IPS DF 6.9 (cell line): Measurements from ENCODE around the gene PSD2.
A peak's percentile ranks its signal among the peaks of the same experiment; 100 is the strongest.

Experiments
- DNase-seq: peaks from one replicate; pipeline ENCODE4 v3.0.0-alpha.2; 2013; ENCODE audit warnings: low read depth, low spot score
- H3K27ac ChIP-seq: one replicate; pipeline ENCODE4 v1.5.1; 2013; ENCODE audit warnings: low read length, control low read depth
- H3K27me3 ChIP-seq: 2 replicates; pipeline ENCODE4 v1.6.1; 2013; ENCODE audit warnings: mild to moderate bottlenecking, low read length; ENCODE audit not compliant: control insufficient read depth, insufficient read depth
- H3K36me3 ChIP-seq: 2 replicates; pipeline ENCODE4 v1.6.1; 2013; ENCODE audit warnings: low read length; ENCODE audit not compliant: control insufficient read depth, insufficient read depth
- H3K4me1 ChIP-seq: 2 replicates; pipeline ENCODE4 v1.6.1; 2013; ENCODE audit warnings: low read length; ENCODE audit not compliant: control insufficient read depth, insufficient read depth
- H3K4me3 ChIP-seq: 2 replicates; pipeline ENCODE4 v1.5.1; 2013; ENCODE audit warnings: mild to moderate bottlenecking, low read length
- H3K9me3 ChIP-seq: 2 replicates; pipeline ENCODE4 v1.6.1; 2013; ENCODE audit warnings: low read length, inconsistent platforms; ENCODE audit not compliant: control insufficient read depth, insufficient read depth
- WGBS: extraction: QIAGEN DNeasy Blood & Tissue Kit; methylation state at CpG from one replicate; pipeline ENCODE4 v1.1.7; 2013; ENCODE audit warnings: mixed read lengths, missing lambda C conversion rate; ENCODE audit not compliant: insufficient read length, insufficient coverage; 5-methylcytosine and 5-hydroxymethylcytosine counted together

The PSD2 gene

DNA sequence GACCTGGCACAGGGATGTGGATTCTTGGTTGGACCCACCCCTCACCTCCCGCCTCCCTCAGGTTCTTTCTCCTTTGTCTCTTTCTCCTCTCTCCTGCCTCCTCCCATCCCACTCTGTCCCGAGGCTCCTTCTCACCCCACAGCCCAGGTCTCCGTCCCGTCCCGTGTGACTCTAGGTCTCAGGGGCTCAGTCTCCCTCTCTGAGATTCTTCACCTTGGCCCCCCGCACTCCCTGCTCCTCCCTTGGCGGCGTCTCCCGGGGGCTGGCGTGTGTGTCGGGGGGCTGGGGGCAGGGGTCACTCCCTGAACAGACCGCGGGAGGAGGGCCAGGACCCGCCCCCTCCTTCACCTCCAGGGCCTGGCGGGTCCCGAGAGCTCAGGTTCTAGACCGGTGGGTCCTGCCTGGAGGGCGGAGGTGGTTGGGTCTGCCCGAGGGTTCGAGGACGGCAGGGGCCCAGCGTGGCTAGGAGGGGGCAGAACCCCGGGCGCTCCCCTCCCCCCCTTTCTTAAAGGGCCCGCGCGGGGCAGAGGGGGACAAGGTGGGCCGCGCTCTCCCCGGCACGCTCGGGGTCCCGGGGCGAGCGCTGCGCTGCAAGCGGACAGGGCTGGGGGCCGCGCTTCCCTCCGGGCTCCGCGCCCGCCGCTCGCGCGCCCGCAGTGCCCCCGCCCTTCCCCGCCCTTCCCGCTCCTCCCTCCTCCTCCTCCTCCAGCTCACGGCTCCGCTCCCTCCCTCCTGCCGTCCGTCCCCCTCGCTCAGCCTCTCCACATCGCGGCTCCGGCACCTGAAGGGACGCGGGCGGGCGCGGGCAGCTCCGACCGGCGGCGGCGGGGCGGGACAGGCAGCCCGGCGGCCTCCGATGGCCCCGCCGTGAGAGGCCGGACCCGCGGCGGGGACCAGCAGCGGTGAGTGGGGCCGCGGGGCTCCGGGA, at the start of gene PSD2:
PSD2 (plus strand) TSS at position 735 of the 928 bp plus-strand sequence. CDS start 13,633 bp downstream, outside the sequence.
- H3K4me1 ChIP-seq, result peaks cover 2% of the 10 kb centered on the region
- H3K27me3 ChIP-seq, result peaks cover 45% of the 10 kb centered on the region
- no CpG with 5 or more reads among the region's 83 CpGs for WGBS
- no peaks in the 10 kb centered on the region for H3K36me3 ChIP-seq
- H3K4me3 ChIP-seq, result peak within 1 kb of the TSS; percentile 47
- no peaks in the 10 kb centered on the region for H3K9me3 ChIP-seq
- DNase-seq, result no peak
- no peak within 1 kb of the TSS for H3K27ac ChIP-seq

- Histone ChIP-seq H3K27ac (no peak overlapping the region), H3K4me1 (peaks cover 8% of the 10 kb centered on the region), H3K4me3 (peak overlapping the region; percentile 29; the same call in 1 of the 2 replicates), H3K9me3 (no peaks in the 10 kb centered on the region), H3K27me3 (peaks cover 24% of the 10 kb centered on the region), H3K36me3 (no peaks in the 10 kb centered on the region)
- no peak for DNase-seq
- no CpG with 5 or more reads among the region's 44 CpGs for WGBS
These were observed 48.7 kb upstream of the PSD2 start for GRCh38 chr5:139746691-139747582.

DNA sequence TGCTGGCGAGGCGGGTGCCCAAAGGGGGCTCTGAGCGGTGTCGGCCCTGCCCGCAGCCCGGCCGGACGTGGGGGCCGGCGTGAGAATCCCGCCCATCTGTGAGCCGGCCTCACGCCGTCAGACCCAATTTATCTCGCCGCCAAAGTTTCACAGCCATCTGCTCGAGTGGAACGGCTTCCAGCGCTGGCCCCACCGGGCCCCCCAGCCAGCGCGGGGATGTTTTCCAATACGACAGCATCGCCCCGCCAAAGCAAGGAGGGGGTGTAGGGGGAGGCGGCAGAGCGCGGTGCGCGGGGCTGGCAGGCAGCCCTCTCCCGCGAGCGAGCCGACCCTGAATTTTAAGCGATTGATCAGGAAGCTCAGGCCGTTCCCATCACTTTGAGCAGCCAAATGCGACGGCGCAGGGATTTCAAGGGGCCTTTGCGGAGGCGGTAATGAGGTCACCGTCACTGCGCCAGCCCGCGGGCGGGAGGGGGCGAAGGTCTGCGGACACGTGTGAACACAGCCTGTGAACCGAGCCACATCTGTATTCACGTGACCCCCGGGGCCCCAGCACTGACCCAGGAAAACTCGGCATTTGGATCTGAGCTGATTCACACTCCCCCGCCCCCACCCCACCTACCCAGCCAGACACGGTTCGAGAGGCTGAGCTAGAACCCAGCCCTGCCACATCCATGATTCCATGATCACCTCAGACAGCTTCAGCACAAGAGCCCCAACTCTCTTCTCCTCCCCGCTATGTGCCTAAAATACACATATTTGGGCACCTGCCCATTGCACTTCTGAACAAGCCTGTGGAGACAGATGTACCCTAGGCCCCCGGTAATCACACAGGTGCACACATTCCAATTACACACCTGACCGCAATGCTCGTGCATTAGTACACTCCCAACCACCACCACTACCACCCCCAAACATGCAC, 47.8 kb upstream of the PSD2 start:
- Histone ChIP-seq H3K27me3 (peaks cover 28% of the 10 kb centered on the region), H3K9me3 (no peaks in the 10 kb centered on the region), H3K4me3 (peak overlapping the region; percentile 29; the same call in 1 of the 2 replicates), H3K4me1 (peaks cover 5% of the 10 kb centered on the region), H3K27ac (no peak overlapping the region), H3K36me3 (no peaks in the 10 kb centered on the region)
- WGBS, result no CpG with 5 or more reads among the region's 60 CpGs
- DNase-seq, result no peak

GRCh38 chr5:139748505-139748826, 47.1 kb upstream of the PSD2 start:
- Histone ChIP-seq H3K27me3 (peaks cover 29% of the 10 kb centered on the region), H3K27ac (no peak overlapping the region), H3K4me3 (no peak overlapping the region; the same call in 1 of the 2 replicates), H3K9me3 (no peaks in the 10 kb centered on the region), H3K36me3 (no peaks in the 10 kb centered on the region), H3K4me1 (peaks cover 5% of the 10 kb centered on the region)
- no CpG with 5 or more reads among the region's 27 CpGs for WGBS
- no peak for DNase-seq

DNA sequence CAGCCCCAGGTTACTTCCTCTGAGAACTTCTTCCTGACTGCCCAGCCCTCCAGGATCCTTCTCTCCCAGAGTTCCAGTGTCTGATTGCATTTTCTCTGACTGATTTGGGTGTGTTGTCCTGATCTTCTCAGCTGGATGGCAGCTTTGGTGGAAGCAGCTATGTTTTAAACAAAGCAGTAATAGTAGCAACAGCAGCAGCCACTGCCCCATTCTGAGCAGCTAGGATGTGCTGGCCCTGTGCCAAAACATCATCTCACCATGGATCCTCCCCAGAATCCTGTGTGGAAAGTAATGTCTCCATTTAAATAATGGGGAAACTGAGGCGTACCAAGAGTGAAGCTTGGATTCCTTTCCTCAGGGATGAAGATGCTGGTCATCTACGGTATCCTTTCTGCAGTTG, 46.4 kb upstream of the PSD2 start:
- Histone ChIP-seq H3K9me3 (no peaks in the 10 kb centered on the region), H3K36me3 (no peaks in the 10 kb centered on the region), H3K4me3 (no peak overlapping the region), H3K27me3 (peaks cover 30% of the 10 kb centered on the region), H3K27ac (no peak overlapping the region), H3K4me1 (peaks cover 5% of the 10 kb centered on the region)
- no CpG with 5 or more reads among the region's 2 CpGs for WGBS
- DNase-seq, result no peak

GRCh38 chr5:139751236-139751635, 44.4 kb upstream of the PSD2 start:
- no peaks in the 10 kb centered on the region for H3K9me3 ChIP-seq
- no CpG with 5 or more reads among the region's 1 CpG for WGBS
- H3K4me3 ChIP-seq, result no peak overlapping the region
- H3K27me3 ChIP-seq, result peaks cover 42% of the 10 kb centered on the region
- DNase-seq, result no peak
- H3K4me1 ChIP-seq, result peaks cover 2% of the 10 kb centered on the region
- H3K36me3 ChIP-seq, result no peaks in the 10 kb centered on the region
- H3K27ac ChIP-seq, result no peak overlapping the region

GRCh38 chr5:139752506-139753473, 42.8 kb upstream of the PSD2 start:
- Histone ChIP-seq H3K4me1 (peaks cover 2% of the 10 kb centered on the region), H3K27ac (no peak overlapping the region), H3K9me3 (no peaks in the 10 kb centered on the region), H3K36me3 (no peaks in the 10 kb centered on the region), H3K27me3 (peaks cover 43% of the 10 kb centered on the region), H3K4me3 (no peak overlapping the region)
- WGBS, result no CpG with 5 or more reads among the region's 16 CpGs
- DNase-seq, result no peak

- Histone ChIP-seq H3K27me3 (peaks cover 25% of the 10 kb centered on the region), H3K4me1 (0 out of 2 replicates have a peak, but pooled peaks cover 2% of the 10 kb centered on the region), H3K9me3 (no peaks in the 10 kb centered on the region), H3K27ac (no peak overlapping the region), H3K4me3 (peak overlapping the region; percentile 27; the same call in 1 of the 2 replicates), H3K36me3 (no peaks in the 10 kb centered on the region)
- no CpG with 5 or more reads among the region's 52 CpGs for WGBS
- DNase-seq, result no peak
These were observed 39.5 kb upstream of the PSD2 start for GRCh38 chr5:139755892-139756671.
